HG03565 (cell line): ENCODE results near the gene ZNF446.
"Not testable (repeated sequence)": the region's sequence is repeated elsewhere in the genome, so short reads cannot be mapped to it uniquely, and the experiment has no call there.

Source experiments
- ATAC-seq: cut with Tn5 transposase; IDR thresholded peaks from one replicate; pipeline ENCODE4 v1.9.1; 2021; ENCODE audit warnings: mild to moderate bottlenecking, moderate library complexity; ENCODE audit not compliant: unreplicated experiment

The ZNF446 gene

GRCh38 chr19:58469241-58470013, 6.7 kb upstream of the ZNF446 start:
- no peak for ATAC-seq

- ATAC-seq = not testable (repeated sequence)
These were observed 5.2 kb upstream of the ZNF446 start for GRCh38 chr19:58470837-58471543.

- no peak for ATAC-seq
These were observed 4.4 kb upstream of the ZNF446 start for GRCh38 chr19:58471736-58472135.

- ATAC-seq = no peak
These were observed 2.4 kb upstream of the ZNF446 start for GRCh38 chr19:58473775-58474174.

- no peak for ATAC-seq
These were observed 1.7 kb upstream of the ZNF446 start for GRCh38 chr19:58474291-58474996.

- ATAC-seq = no peak
These were observed 997 bp upstream of the ZNF446 start for GRCh38 chr19:58474997-58475713.

GRCh38 chr19:58476498-58477015, 405 bp downstream of the ZNF446 start:
- no peak for ATAC-seq

GRCh38 chr19:58477130-58477529, 978 bp downstream of the ZNF446 start:
- no peak for ATAC-seq

GRCh38 chr19:58477871-58478270, 1.7 kb downstream of the ZNF446 start:
- ATAC-seq = no peak

GRCh38 chr19:58479303-58479702, 3.2 kb downstream of the ZNF446 start:
- ATAC-seq = no peak

- ATAC-seq = no peak
These were observed 3.8 kb downstream of the ZNF446 start for GRCh38 chr19:58479736-58480480.

- no peak for ATAC-seq
These were observed 4.3 kb downstream of the ZNF446 start for GRCh38 chr19:58480481-58480830.

- no peak for ATAC-seq
These were observed 4.7 kb downstream of the ZNF446 start for GRCh38 chr19:58480831-58481230.

GRCh38 chr19:58482372-58482771, 6.2 kb downstream of the ZNF446 start:
- ATAC-seq = no peak

GRCh38 chr19:58483776-58484175, 7.6 kb downstream of the ZNF446 start:
- no peak for ATAC-seq

- ATAC-seq = not testable (repeated sequence)
These were observed 8.2 kb downstream of the ZNF446 start for GRCh38 chr19:58484349-58484748.

- no peak for ATAC-seq
These were observed 15.2 kb downstream of the ZNF446 start for GRCh38 chr19:58491393-58491792.

- no peak for ATAC-seq
These were observed 16.1 kb downstream of the ZNF446 start for GRCh38 chr19:58492265-58492664.

- no peak for ATAC-seq
These were observed 21.6 kb downstream of the ZNF446 start for GRCh38 chr19:58497634-58498170.
